GM19238 (cell line): Measurements from ENCODE around the gene STK32C.
"Not testable (repeated sequence)": the region's sequence is repeated elsewhere in the genome, so short reads cannot be mapped to it uniquely, and the experiment has no call there.

Experiments
- DNase-seq: peaks from one replicate; pipeline ENCODE4 v3.0.0; 2011; ENCODE audit warnings: low spot score; ENCODE audit not compliant: insufficient read length

The STK32C gene

GRCh38 chr10:132319853-132320653 lies 12.3 kb upstream of the STK32C start:
- DNase-seq: peak; percentile 78

GRCh38 chr10:132317477-132317876 lies 9.7 kb upstream of the STK32C start:
- not testable (repeated sequence) for DNase-seq

GRCh38 chr10:132316133-132316532 lies 8.4 kb upstream of the STK32C start:
- no peak for DNase-seq

- DNase-seq: not testable (repeated sequence)
Observed at GRCh38 chr10:132314881-132315280, 7.1 kb upstream of the STK32C start.

- DNase-seq: no peak
Observed at GRCh38 chr10:132314336-132314735, 6.6 kb upstream of the STK32C start.

GRCh38 chr10:132313865-132314264 lies 6.1 kb upstream of the STK32C start:
- DNase-seq: no peak

GRCh38 chr10:132313305-132313704 lies 5.6 kb upstream of the STK32C start:
- DNase-seq: no peak

- DNase-seq: no peak
Observed at GRCh38 chr10:132311338-132311939, 3.7 kb upstream of the STK32C start.

GRCh38 chr10:132310701-132311337 lies 3.1 kb upstream of the STK32C start:
- DNase-seq: no peak

- no peak for DNase-seq
Observed at GRCh38 chr10:132309879-132310591, 2.3 kb upstream of the STK32C start.

- no peak for DNase-seq
Observed at GRCh38 chr10:132309471-132309865, 1.7 kb upstream of the STK32C start.

- DNase-seq: no peak
Observed at GRCh38 chr10:132308587-132309470, 1.1 kb upstream of the STK32C start.

- no peak for DNase-seq
Observed at GRCh38 chr10:132306864-132307751, 642 bp downstream of the STK32C start.

- DNase-seq: no peak
Observed at GRCh38 chr10:132306343-132306685, 1.4 kb downstream of the STK32C start.

- no peak for DNase-seq
Observed at GRCh38 chr10:132305654-132306342, 2.0 kb downstream of the STK32C start.

GRCh38 chr10:132304756-132305509 lies 2.8 kb downstream of the STK32C start:
- DNase-seq: no peak

- no peak for DNase-seq
Observed at GRCh38 chr10:132303361-132304115, 4.2 kb downstream of the STK32C start.
